GM21515 (cell line): Measurements from ENCODE around the gene HDAC9.

Experiments
- ATAC-seq: cut with Tn5 transposase; IDR thresholded peaks from one replicate; pipeline ENCODE4 v1.9.1; 2021; ENCODE audit not compliant: unreplicated experiment

HDAC9 gene

DNA sequence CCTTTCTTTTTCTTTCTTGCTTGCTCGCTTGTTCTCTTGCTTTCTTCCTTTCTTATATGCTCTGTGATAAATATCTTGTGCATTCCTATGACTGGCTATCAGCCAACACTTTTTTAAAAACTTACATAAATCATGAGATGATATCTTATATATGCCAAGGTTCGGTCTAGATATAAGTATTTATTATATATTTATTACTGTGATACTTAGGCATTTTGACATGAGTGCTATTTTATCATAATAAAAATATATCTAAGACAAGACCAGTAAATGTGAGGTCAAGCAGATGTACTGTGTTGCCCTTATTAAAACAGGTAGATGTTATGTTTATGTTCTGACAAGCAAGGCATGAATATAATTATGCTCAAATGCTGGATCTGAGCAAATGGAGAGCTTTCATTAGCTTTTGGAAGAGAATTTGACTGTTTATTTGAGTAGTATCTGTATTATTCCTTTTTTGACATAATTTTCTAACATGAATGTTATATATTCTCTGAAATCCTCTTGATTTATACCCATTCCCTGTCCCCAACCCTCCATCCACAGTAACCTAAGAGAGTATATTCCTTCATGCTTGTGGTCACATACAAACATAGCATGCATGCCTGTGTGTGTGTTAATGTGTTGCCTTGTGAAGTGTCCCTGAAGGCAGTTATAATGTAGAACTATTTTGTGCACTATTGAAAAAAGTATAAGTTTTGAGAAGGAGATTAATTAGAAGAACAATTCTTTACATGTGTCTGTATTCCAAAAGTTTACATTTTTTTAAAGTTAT lies 158.0 kb downstream of the HDAC9 start:
- no peak for ATAC-seq

DNA sequence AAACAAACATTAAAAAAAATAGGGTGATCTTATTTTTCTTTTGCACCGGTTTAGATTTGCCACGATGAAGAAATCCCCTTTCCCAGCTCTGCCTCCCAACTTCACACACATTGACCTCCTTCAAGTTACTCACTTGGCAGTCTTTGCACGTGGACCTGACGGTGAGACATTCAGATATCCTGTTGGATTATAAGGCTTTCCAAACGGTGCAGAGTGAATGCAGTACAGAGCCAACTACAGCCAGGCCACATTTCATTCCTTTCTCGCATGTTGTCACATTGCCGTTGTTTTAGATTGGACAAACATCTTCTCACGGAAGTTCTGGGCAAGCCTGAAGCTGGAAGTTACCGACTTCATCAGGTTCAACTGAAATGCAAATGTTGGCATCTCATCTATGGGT lies 159.2 kb downstream of the HDAC9 start:
- no peak for ATAC-seq

DNA sequence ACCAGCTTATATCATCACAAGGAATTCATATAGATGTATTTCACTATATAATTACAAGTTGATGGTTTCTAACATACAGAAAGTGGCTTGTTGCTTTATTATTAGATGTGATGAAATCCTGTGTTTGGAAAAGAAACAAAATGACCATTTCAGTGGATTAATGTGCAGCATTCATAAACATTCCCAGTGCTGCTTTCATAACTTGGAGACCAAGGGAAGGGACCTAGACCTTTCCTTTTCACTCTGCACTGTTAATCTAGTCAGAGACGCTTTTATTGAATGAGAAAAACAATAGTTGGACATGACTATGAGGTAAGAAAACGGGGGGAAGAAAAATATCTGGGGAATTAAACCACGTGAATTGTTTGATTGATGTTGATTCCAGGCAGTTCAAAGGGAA lies 160.0 kb downstream of the HDAC9 start:
- no peak for ATAC-seq

DNA sequence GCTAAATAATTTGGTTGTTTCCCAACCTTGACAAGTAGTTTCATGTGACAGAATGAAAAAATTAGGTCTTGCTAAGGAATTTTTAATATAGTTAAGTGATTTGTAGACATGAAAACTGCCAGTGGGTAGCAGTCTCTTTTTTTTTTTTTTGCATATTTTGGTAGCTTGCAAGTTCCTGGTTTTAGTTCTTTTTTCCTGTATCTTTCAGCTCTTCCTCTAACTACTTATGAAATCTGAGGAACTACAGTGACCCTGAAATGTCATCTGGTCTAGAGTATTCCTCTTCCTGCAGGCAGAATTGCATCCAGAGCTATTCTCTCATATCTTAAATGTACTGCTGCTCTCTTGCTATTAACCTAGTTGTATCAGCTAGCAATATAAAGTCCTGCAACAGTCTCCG lies 160.4 kb downstream of the HDAC9 start:
- no peak for ATAC-seq

DNA sequence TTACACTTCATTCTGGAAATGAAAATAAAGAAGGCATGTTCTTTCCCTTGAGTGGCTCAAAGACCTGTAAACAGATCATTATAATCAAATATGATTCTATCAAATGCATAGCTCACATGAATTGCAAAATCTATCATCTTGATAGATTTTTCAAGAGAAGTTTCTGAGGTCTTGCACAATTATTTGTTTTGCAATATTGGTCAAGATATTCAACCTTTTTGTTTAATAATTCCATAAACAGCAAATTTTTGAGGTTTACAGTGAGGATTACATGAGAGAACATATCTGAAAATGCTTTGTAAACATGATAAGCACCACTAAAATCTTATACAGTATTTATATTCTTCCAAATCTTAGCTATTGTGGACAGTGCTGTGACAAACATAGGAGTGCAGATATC lies 160.8 kb downstream of the HDAC9 start:
- no peak for ATAC-seq

DNA sequence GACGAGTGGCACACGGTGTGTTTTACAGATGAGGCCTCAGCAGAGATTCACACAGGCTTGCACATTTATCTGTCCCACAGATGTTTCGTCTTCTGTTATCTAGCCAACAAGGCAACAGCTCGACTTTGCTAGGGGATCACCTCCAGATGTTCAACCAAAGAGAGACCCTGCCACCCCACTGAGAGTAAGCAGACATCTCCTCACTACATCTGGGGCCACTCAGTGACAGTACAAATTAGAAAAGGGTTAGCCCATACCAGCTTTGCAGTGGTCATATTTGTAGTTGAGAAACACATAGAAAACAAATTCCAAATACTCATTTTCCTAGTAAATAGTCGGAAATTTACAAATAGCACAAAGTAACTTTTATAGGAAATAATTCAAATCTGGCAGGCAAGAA lies 164.2 kb downstream of the HDAC9 start:
- no peak for ATAC-seq

DNA sequence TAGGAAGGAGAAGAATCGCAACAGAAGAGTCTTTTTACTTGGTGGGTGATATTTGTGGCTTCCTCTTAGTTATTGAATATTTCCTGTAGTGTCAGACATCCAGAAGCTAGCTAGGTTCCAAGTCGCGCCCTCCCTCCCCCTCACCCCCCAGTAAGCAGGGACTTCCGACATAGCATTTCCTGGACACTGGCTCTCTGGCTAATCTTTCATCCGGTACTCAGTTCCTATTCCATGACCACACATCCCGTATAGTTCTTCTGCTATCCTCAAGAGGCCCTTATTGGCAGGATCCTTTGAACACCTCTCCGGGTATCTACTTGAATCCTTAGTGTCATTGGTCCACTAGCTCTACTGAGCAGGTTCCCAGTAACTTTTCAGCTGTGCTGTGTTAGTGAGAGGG lies 167.8 kb downstream of the HDAC9 start:
- no peak for ATAC-seq

DNA sequence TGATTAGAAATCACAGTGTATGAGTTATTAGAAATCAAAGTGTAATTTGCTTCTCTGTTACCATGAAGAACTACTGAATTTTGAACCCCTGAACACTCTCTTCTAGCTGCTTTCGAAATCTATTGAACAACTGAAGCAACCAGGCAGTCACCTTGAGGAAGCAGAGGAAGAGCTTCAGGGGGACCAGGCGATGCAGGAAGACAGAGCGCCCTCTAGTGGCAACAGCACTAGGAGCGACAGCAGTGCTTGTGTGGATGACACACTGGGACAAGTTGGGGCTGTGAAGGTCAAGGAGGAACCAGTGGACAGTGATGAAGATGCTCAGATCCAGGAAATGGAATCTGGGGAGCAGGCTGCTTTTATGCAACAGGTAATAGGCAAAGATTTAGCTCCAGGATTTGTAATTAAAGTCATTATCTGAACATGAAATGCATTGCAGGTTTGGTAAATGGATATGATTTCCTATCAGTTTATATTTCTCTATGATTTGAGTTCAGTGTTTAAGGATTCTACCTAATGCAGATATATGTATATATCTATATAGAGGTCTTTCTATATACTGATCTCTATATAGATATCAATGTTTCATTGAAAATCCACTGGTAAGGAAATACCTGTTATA lies 170.7 kb downstream of the HDAC9 start:
- peak; percentile 96 for ATAC-seq

DNA sequence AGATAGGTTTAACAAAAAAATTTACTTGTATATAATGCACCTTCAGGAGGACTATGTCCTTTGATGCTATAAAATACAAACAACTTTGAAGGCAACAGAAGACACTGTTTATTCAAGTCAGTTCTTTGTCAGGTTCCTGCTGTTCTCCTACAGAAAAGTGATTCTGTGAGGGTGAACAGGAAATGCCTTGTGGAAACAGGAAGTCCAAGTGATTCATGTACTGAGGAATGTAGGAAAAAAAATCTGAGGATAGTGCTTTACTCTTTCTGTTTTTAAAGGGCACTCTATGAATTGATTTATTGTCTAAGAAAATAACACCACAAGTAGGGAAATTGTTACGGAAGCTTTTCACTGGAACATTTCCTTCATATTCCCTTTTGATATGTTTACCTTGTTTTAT lies 171.9 kb downstream of the HDAC9 start:
- no peak for ATAC-seq

DNA sequence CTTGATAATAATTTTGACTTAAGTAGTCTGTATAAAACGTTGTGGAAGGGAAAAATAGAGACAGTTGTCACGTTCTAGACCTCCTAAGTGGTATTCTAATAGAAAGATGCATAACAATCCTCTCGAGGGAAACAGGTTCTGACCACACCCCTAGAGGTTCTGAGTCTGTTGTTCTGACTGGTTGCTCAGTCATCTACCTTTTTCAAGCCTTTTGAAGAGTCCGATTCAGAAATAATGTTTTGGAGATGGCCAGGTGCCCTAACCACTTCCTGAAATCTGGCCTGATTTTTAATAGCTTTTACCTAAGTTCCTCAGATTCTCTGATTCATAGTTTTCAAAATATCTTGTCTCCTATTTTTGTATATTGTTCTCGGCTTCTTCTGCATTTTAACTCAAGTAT lies 175.6 kb downstream of the HDAC9 start:
- ATAC-seq: no peak

DNA sequence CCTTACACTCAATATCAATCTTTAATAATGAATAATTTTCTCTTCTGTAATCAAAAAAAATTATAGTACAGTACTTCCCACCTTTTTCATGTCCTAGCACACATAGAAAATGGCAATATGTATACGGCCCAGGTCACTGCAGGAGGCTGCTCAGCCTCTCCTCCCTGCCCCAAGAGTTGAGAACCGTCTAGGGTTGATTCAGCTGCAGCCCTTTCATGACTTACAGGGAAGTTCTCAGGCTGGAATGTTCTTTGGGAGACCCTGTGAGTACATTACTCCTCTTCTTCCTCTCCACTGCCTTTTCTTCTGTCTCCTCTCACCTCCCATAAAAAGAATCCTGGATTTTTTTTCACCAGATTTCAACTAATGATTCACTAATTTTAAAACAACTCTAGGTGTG lies 180.0 kb downstream of the HDAC9 start:
- no peak for ATAC-seq

DNA sequence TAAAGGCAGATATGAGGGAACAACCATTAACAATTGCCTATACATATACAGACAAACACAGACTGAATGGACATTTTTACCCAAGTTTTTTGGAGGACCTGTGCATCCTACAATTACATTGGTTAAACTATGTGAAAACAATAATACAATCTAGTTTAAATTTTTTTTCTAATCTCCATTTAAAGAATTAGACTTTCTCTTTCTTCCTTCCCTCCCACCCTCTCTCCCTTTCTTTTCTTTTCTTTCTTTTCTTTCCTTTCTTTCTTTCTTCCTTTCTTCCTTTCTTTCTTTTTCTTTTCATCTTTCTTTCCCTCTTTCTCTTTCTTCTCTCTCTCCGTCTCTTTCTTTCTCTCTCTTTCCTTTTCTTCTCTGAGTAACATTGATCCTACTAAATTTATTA lies 183.7 kb downstream of the HDAC9 start:
- no peak for ATAC-seq

DNA sequence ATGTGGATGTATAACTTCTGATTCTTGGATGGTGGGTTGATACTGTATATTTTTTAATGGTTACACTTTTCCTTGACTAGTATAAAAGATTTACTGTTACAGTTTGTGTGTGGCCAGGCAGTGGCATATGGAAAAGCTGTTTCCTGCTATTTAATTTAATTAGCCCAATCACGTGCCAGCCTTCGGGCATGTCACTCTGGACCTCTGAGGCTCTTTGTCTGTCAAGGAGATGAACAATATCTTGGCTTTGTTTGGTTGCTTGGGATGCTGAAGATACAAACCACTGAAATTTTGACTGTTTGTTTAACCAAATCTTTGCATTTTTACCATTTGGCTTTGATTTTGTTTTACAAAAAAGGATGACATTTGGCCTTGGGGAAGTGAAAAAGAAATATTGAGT lies 185.0 kb downstream of the HDAC9 start:
- no peak for ATAC-seq

DNA sequence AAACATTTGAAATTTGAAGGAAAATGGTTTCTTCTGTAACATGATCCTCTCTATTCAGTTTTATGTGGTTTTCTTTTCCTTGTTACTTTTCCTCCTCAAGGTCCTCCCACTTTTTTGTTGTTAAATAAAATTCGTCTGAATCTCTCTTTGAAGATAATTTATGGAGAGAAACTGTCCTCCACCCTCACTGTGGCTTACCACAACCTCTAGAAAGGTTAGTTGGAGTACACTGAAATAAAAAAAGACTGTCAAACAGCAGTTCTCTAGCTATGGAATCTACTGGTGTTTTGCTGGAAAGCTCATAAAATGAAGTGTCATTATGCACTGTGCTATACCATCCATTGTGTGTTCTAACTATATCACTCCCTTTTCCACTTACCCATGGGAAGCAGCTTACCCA lies 189.4 kb downstream of the HDAC9 start:
- no peak for ATAC-seq

DNA sequence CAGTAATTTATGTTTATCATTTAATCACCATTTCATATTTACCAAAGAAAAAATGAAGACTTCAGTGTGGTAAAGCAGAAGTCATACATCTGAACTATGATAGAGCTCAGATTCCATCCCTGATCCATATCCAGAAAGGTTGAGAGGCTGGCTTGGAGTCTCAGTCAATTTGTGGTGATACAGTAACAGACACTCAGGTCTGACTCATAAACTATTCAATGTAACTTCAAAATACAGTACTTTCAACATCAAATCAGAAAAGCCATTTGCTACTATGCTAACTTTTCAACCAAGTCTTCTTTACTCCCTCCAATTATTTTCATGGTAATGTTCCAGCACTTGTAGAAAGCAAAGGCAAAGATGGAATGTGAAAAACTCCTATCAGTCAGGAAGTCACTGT lies 190.4 kb downstream of the HDAC9 start:
- ATAC-seq: no peak

DNA sequence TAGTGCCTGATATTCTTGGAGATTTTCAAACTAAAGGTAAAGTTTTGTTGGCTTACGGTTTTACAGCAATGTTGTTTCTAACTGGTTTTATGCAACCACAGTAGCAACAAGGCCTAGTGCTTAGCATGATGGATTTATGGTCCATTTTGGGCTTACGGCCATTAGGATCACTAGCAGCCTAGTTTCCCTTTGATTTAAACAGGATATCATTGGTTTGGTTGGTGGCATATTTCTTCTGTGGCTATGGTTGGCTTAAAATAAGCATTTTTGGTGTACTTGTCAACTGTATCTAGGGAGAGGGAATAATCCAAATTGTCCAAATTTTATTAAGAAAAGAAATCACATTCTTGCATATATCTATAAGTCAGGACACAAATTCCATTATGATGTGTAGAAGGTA lies 194.0 kb downstream of the HDAC9 start:
- ATAC-seq: no peak

DNA sequence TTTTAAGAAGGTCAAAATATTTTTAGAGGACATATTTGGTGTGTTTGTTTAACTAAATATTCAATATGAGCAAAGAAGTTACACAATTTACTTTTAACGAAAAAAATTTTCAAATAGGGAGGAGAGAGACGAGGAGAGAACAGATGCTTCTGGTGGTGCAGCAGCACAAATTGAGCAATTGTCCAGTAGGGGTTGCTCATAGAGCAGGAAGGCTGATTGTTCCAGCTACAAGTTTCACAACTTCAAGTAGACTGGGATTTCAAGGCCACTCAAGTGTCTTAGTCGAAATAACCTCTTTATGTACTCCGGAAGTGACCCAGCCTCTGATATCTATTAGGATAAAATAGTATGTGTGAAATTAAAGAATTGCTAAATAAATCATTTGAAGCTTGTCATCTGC lies 197.9 kb downstream of the HDAC9 start:
- no peak for ATAC-seq

DNA sequence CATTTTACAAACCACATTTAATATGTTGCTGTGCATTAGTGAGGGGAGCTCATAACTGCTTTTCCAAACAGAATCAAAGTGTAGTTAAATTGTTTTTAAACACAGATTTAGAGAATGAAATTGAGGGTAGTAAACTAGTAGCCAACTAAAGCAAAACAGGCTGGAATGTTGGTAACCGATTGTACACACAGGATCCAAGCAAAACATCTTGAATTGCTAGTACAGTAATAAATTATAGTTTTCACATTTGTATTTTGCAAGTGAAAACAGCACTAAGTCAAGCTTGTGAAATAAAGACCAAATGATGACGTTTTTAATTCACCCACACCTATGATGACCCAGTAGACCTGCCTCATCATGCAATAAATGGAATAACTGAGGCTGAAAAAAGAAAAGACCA lies 198.3 kb downstream of the HDAC9 start:
- no peak for ATAC-seq

DNA sequence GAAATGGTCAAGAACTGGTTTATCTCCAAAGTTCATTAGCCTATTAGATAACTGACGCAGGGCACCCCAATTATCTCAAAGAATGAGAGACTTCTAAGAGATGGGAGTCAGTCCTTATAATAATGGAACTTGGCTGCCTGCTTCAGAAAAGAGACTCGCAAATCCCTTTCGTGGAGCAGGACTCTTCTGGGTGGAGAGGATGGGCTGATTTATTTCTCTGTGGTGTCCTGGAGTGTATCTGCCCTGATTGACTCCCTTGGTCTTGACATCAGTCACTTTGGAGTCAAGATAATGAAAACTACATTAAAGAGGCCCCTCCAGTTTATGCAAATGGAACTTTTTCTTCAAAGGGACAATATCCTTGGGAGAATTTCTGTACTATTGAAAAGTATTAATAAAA lies 198.9 kb downstream of the HDAC9 start:
- ATAC-seq: no peak

DNA sequence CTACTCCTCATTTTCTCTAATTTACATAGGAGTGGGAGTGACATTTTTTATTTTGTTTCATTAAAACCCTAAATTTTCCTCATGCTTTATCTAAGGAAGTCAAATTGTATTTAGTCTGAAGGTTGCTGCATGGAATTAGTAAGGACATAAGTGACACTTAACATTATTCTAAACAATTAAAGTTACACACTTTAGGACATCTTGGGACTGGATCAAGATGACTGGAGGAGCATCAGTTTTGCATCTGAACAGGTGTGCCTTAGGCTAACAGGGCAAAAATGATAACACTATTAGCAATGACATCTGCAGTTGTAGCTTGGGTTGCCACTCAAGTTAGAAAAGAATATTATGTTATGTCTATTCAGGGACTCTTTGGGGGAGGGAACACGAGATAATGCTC lies 199.4 kb downstream of the HDAC9 start:
- ATAC-seq: no peak

DNA sequence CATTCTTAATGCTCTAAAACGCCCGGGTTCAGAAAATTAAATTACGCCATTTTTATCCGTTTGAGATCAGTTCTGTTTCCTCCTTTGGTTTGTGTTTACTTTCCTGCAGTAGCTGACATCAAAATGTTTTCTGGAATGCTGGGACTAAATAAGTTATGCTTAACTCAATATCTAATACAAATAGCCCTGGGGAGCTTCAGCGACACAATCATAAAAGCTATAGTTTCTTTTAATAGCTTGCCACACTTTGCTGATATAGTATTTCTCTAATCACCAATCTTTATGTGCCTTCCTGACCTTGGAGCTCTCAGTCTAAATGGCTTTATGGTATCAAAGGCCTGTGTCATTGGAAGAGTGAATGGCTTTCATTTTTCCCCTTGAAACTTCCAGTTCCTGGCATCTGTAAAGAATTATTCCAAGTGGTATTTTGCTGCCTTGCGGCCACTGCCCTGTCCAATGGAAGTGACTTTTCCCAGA lies 202.7 kb downstream of the HDAC9 start:
- ATAC-seq: no peak

DNA sequence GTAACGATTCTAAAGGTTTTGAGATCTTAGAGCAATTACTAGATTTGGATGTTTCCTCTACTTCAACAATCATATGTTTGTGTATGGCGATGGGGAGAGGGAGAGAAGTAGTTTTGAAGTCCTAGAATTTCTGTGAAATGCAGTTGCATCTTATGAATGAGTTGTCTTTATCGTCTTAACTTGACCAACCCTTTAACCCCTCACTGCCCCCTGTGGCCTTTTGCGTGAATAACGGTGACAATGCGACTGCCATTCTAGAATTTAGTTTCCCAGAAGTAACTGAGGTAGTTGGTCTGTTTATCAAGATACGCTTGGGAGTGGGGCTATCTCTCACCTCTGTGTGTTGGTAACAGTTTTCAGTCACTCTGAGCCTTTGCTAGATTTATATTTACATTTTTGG lies 204.6 kb downstream of the HDAC9 start:
- ATAC-seq: peak; percentile 59
